Activated B cell treated with CpG ODN at 0.5 μM for 24 hours (primary cell): Measurements from ENCODE around the gene XKR7. TPM values are rescaled to one million over a fixed set of nuclear protein-coding genes. Genes with fewer than 3 reads are reported as not detected.
"Not testable (repeated sequence)": the region's sequence is repeated elsewhere in the genome, so short reads cannot be mapped to it uniquely, and the experiment has no call there.

Source experiments
- ATAC-seq: fragments of 200-7000 bp; cut with Tn5 transposase; one replicate; pipeline ENCODE4 v1.10.0; 2021; ENCODE audit warnings: low read depth, mild to moderate bottlenecking, moderate library complexity
- CTCF ChIA-PET: fragments of 350-600 bp; sonication (Branson Sonifier 250); formaldehyde crosslinking; loops from one replicate; lab custom pipeline; 2021; ENCODE audit warnings: antibody characterized with exemption; lab: Charles Lee
- POLR2A ChIA-PET: fragments of 350-600 bp; sonication (Branson Sonifier 250); formaldehyde crosslinking; loops from one replicate; lab custom pipeline; 2021; ENCODE audit warnings: antibody characterized with exemption; lab: Charles Lee
- DNase-seq: peaks from one replicate; pipeline ENCODE4 v3.0.0; 2022
- H3K27ac Mint-ChIP-seq: one replicate; pipeline ENCODE4 v1.8.0; 2020; ENCODE audit warnings: mixed read lengths
- H3K27me3 Mint-ChIP-seq: one replicate; pipeline ENCODE4 v1.8.0; 2021; ENCODE audit warnings: mixed read lengths
- H3K36me3 Mint-ChIP-seq: one replicate; pipeline ENCODE4 v1.8.0; 2021; ENCODE audit warnings: low read depth, mixed read lengths
- H3K4me1 Mint-ChIP-seq: one replicate; pipeline ENCODE4 v1.8.0; 2021; ENCODE audit warnings: mixed read lengths
- H3K4me3 Mint-ChIP-seq: one replicate; pipeline ENCODE4 v1.8.0; 2020; ENCODE audit warnings: mild to moderate bottlenecking, mixed read lengths
- H3K9me3 Mint-ChIP-seq: one replicate; pipeline ENCODE4 v1.8.0; 2020; ENCODE audit warnings: mixed read lengths
- intact Hi-C: fragments of 100-400 bp; cut with micrococcal nuclease; formaldehyde crosslinking; loops from one replicate; pipeline ENCODE4 v1.15.1; 2024
- total RNA-seq: library from RNA; stranded (reverse); gene quantifications from 2 replicates; pipeline ENCODE4 v1.2.3, GENCODE V29; 2022
- TF ChIP-seq, protein P1 (sequence below): fragments of 200-600 bp; IDR thresholded peaks from one replicate; pipeline ENCODE4 v1.8.0; 2022; ENCODE audit warnings: antibody characterized with exemption, mild to moderate bottlenecking

The XKR7 gene
- total RNA-seq, 1 donor from 2014 or later, result 0.04 TPM

DNA sequence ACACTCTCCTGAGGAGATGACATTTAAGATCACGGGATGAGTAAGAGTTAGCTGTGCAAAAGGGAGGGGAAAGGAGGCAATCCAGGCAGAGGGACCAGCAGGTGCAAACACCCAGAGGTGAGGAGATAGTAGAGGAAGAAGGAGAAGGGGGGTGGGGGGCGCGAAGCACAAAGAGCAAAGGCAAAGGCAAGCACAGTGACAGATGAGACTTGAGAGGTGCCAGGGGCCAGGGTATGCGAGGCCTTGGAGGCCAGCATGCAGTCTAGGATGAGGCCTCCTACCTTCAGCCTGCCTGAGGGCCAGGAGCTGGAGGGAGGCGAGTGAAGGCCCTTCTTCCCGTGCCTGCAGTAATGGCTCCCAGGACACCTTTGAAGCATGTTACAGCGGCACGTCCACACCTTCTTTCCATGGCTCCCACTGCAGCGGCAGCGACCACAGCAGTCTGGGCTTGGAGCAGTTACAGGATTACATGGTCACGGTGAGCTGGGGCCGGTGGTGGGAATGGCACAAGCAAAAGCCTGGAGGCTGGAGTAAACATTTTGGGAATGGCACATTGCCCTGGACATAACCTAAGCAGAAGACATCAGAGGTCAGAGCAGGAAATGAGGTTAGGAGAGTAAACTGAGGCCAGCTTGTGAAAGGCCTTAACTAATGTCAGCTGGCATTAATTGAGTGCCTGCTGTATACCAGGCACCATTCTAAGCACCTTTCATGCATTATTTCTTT is 60.9 kb downstream of the XKR7 start:
- Mint-ChIP-seq H3K36me3 (no peaks in the 10 kb centered on the region), H3K27ac (no peak overlapping the region), H3K9me3 (no peaks in the 10 kb centered on the region), H3K27me3 (peaks cover 4% of the 10 kb centered on the region), H3K4me1 (peaks cover 13% of the 10 kb centered on the region), H3K4me3 (no peak overlapping the region)
- ChIA-PET POLR2A (no interaction called here), CTCF (interaction anchor here (1.2 to 4.5 kb wide), 5 partner anchors 54 to 176 kb away, joined by 3 to 67 read pairs (median 20); partner anchors contain the start of gene PDRG1)
- no peak for DNase-seq
- ATAC-seq, result no peak
- intact Hi-C loops, result no loop called here
- TF ChIP-seq, protein P1, sequence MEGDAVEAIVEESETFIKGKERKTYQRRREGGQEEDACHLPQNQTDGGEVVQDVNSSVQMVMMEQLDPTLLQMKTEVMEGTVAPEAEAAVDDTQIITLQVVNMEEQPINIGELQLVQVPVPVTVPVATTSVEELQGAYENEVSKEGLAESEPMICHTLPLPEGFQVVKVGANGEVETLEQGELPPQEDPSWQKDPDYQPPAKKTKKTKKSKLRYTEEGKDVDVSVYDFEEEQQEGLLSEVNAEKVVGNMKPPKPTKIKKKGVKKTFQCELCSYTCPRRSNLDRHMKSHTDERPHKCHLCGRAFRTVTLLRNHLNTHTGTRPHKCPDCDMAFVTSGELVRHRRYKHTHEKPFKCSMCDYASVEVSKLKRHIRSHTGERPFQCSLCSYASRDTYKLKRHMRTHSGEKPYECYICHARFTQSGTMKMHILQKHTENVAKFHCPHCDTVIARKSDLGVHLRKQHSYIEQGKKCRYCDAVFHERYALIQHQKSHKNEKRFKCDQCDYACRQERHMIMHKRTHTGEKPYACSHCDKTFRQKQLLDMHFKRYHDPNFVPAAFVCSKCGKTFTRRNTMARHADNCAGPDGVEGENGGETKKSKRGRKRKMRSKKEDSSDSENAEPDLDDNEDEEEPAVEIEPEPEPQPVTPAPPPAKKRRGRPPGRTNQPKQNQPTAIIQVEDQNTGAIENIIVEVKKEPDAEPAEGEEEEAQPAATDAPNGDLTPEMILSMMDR, result no peak

DNA sequence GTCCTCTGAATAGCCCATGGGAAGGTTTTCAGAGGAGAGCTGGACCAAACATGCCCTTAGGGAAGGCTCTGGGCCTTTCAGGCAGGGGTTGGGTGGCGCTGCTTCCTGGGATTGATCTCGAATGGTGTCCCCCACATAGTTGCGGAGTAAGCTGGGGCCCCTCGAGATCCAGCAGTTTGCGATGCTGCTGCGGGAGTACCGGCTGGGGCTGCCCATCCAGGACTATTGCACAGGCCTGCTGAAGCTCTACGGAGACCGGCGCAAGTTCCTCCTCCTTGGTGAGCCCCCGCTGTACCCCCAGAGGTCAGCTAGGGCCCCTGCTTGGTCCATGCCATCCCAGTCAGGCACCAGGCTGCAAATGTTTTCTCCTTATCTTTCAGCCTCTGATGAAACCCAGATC is 61.6 kb downstream of the XKR7 start:
- TF ChIP-seq, protein P1, result no peak
- H3K27ac Mint-ChIP-seq, result no peak overlapping the region
- peaks cover 3% of the 10 kb centered on the region for H3K27me3 Mint-ChIP-seq
- DNase-seq, result no peak
- intact Hi-C loops, result no loop called here
- H3K4me3 Mint-ChIP-seq, result no peak overlapping the region
- ChIA-PET CTCF (interaction anchor here (1.2 to 4.5 kb wide), 10 partner anchors 8 to 206 kb away, joined by 3 to 67 read pairs (median 10); partner anchors contain the start of genes HCK and PDRG1), POLR2A (interaction anchor here (0.6 kb wide), 1 partner anchor 24 kb away, joined by 4 read pairs; no protein-coding TSS in a partner anchor)
- H3K4me1 Mint-ChIP-seq, result peaks cover 19% of the 10 kb centered on the region
- no peaks in the 10 kb centered on the region for H3K9me3 Mint-ChIP-seq
- ATAC-seq, result no peak
- H3K36me3 Mint-ChIP-seq, result no peaks in the 10 kb centered on the region

DNA sequence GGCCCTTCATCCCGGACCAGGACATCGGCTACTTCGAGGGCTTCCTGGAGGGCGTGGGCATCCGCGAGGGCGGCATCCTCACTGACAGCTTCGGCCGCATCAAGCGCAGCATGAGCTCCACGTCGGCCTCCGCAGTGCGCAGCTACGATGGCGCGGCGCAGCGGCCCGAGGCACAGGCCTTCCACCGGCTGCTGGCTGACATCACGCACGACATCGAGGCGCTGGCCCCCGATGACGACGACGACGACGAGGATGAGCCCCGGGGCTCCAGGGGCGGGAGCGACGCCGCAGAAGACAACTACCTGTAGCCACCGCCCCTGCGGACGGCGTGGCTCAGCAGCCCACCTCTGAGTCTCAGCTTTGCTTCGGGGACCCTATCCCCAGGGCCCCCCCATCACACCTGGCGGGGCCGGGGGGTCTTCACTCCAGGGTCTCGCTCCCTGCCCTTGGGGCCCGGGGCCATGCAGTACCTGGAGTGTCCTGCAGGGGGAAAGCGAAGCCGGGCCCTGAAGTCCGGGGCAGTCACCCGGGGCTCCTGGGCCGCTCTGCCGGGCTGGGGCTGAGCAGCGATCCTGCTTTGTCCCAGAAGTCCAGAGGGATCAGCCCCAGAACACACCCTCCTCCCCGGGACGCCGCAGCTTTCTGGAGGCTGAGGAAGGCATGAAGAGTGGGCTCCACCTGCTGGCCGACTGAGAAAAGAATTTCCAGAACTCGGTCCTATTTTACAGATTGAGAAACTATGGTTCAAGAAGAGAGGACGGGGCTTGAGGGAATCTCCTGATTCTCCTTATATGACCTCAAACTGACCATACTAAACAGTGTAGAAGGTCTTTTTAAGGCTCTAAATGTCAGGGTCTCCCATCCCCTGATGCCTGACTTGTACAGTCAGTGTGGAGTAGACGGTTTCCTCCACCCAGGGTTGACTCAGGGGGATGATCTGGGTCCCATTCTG is 63.3 kb downstream of the XKR7 start:
- ChIA-PET CTCF (interaction anchor here (0.7 to 4.5 kb wide), 25 partner anchors 9 to 284 kb away, joined by 3 to 67 read pairs (median 4); partner anchors contain the start of genes HCK and PDRG1), POLR2A (interaction anchor here (1.1 to 2.8 kb wide), 5 partner anchors 9 to 79 kb away, joined by 4 to 17 read pairs (median 10); partner anchors contain the start of genes HCK and TM9SF4)
- H3K4me3 Mint-ChIP-seq, result peak overlapping the region; percentile 71
- no peaks in the 10 kb centered on the region for H3K9me3 Mint-ChIP-seq
- intact Hi-C loops, result loop anchor here (1.0 to 5.0 kb wide), 8 partner anchors 9 to 621 kb away; partner anchors contain the start of genes PDRG1 and XKR7
- TF ChIP-seq, protein P1, result peak; percentile 100
- ATAC-seq (peak; percentile 56), DNase-seq (peak; percentile 67)
- no peak overlapping the region for H3K27ac Mint-ChIP-seq
- no peaks in the 10 kb centered on the region for H3K36me3 Mint-ChIP-seq
- H3K4me1 Mint-ChIP-seq, result peaks cover 33% of the 10 kb centered on the region
- H3K27me3 Mint-ChIP-seq, result peaks cover 3% of the 10 kb centered on the region

DNA sequence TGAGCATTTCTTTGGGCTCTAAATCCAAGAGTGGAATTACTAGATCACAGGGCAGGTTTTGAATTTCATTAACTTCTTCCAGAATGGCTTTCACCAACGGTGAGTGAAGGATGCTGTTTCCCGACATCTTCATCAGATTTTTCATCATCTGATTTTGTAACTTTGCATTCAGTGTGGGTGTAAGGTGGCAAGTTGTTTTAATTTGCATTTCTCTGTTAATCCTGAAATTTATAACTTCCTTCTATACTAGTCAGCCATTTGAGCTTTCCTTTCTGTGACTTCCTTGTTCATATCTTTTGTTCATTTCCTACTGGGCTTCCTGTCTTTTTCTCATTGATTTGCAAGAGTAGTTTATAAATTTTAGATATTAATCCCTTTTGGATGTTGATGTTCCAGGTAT is 65.4 kb downstream of the XKR7 start:
- no peak for DNase-seq
- peaks cover 2% of the 10 kb centered on the region for H3K27me3 Mint-ChIP-seq
- peak overlapping the region; percentile 30 for H3K27ac Mint-ChIP-seq
- no peaks in the 10 kb centered on the region for H3K36me3 Mint-ChIP-seq
- H3K4me1 Mint-ChIP-seq, result peaks cover 54% of the 10 kb centered on the region
- POLR2A ChIA-PET, result interaction anchor here (1.0 to 11.3 kb wide), 5 partner anchors 10 to 77 kb away, joined by 3 to 453 read pairs (median 4); partner anchors contain the start of genes HCK and TM9SF4
- peaks cover 3% of the 10 kb centered on the region for H3K9me3 Mint-ChIP-seq
- no peak for ATAC-seq
- CTCF ChIA-PET, result interaction anchor here (0.7 kb wide), 1 partner anchor 58 kb away, joined by 4 read pairs; no protein-coding TSS in a partner anchor
- TF ChIP-seq, protein P1, result no peak
- intact Hi-C loops, result loop anchor here (5.0 kb wide), 2 partner anchors 66 to 619 kb away; partner anchors contain the start of gene XKR7
- H3K4me3 Mint-ChIP-seq, result no peak overlapping the region

DNA sequence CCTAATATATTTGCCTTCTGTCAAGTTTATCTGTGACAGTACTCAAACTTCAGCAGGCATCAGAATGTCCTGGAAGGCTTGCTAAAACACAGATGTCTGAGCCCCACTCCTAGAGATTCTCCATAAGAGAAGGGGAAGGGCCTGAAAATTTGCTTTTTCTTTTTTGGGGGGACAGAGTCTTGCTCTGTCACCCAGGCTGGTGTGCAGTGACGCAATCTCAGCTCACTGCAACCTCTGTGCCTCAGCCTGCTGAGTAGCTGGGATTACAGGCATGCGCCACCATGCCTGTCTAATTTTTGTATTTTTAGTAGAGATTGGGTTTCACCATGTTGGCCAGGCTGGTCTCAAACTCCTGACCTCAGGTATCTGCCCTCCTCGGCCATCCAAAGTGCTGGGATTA is 65.8 kb downstream of the XKR7 start:
- not testable (repeated sequence) for H3K9me3 Mint-ChIP-seq, H3K27ac Mint-ChIP-seq

More for the DNA sequence above, 65.8 kb downstream of the XKR7 start:
- not testable (repeated sequence) for H3K36me3 Mint-ChIP-seq, H3K27me3 Mint-ChIP-seq, ATAC-seq, DNase-seq, H3K4me3 Mint-ChIP-seq
- ChIA-PET CTCF (interaction anchor here (0.7 to 4.3 kb wide), 10 partner anchors 8 to 181 kb away, joined by 3 to 96 read pairs (median 6); partner anchors contain the start of genes HCK and PDRG1), POLR2A (interaction anchor here (1.0 to 11.3 kb wide), 6 partner anchors 10 to 165 kb away, joined by 3 to 453 read pairs (median 12); partner anchors contain the start of gene HCK)
- intact Hi-C loops, result loop anchor here (5.0 kb wide), 2 partner anchors 66 to 619 kb away; partner anchors contain the start of gene XKR7
- peaks cover 57% of the 10 kb centered on the region for H3K4me1 Mint-ChIP-seq
